Upper lobe of left lung (tissue), 4 donors: Measurements from ENCODE around the gene METTL15.

Experiments used
- POLR2AphosphoS5 ChIP-seq, 2 donors: sonication (generic); formaldehyde crosslinking; IDR thresholded peaks; one replicate each; pipeline ENCODE4 v1.5.1; 2017; ENCODE audit warnings: antibody characterized with exemption in 2 of 2
- TF ChIP-seq, protein P1 (sequence below), 6 experiments: fragments of 450-650 bp in 4 of 6; fragments of 200-600 bp in 2 of 6; sonication (generic) in 2 of 6; IDR thresholded peaks; one replicate each; pipeline ENCODE4 v1.5.1; 2016 to 2019; ENCODE audit warnings: antibody characterized with exemption in 6 of 6

DNA sequence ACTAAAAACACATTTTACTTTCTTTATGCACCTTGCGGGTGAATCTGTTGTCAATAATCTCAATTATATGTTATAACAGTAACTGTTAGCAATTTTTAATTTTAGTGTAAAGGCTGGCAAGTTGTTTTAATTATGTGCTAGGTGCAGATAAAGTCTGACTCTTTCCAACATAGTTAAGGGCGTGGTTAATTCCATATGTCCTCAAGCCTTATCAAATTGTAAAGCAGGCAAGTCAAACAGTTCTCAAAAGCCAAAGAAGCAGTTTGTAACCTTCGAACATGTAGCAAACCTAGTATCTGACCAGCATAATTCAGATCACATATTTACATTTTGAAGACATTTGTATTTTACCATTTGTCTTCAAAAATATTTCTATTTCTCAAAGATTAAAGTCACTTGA is 29.2 kb downstream of the METTL15 start:
- TF ChIP-seq, protein P1, sequence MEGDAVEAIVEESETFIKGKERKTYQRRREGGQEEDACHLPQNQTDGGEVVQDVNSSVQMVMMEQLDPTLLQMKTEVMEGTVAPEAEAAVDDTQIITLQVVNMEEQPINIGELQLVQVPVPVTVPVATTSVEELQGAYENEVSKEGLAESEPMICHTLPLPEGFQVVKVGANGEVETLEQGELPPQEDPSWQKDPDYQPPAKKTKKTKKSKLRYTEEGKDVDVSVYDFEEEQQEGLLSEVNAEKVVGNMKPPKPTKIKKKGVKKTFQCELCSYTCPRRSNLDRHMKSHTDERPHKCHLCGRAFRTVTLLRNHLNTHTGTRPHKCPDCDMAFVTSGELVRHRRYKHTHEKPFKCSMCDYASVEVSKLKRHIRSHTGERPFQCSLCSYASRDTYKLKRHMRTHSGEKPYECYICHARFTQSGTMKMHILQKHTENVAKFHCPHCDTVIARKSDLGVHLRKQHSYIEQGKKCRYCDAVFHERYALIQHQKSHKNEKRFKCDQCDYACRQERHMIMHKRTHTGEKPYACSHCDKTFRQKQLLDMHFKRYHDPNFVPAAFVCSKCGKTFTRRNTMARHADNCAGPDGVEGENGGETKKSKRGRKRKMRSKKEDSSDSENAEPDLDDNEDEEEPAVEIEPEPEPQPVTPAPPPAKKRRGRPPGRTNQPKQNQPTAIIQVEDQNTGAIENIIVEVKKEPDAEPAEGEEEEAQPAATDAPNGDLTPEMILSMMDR (IDR thresholded peaks at IDR 0.05), result no peak
- TF ChIP-seq POLR2AphosphoS5 (IDR thresholded peaks at IDR 0.05), result no peak
